ENCODE results near the gene SHISA9.

DNA sequence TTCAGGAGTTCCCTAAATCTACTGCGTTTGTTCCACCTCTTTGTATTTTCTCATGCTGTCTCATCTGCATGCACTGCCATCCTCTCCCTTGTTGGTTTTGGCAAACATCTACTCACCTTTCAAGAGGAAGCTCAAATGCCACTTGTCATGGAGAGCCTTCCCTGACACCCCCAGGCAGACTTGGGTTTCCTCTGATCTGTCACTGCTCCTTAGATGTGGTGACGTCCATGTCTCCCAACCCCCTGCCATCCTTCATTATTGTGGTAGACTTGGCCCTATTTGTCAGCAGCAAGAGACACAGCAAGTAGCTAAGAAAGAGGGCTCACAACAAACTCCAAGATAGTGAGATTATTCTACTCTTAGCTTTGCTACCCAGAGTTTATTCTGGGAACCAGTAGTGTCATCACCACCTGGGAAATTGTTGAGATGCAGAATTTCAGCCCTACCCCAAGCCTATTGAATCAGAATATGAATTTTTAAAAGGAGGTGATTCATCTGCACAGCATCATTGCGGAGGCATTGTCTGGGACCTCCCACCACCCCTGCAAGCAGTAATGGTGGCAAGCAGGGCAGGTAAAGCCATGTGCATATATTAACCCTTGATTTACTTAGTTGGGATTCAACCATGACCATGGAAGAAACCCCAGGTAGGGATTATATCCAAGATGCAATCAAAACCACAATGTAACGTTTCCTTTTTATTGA is 248.9 kb downstream of the SHISA9 start:
- TF ChIP-seq EZH2 (IDR thresholded peaks at IDR 0.05): no peak
- TF ChIP-seq, protein P1, sequence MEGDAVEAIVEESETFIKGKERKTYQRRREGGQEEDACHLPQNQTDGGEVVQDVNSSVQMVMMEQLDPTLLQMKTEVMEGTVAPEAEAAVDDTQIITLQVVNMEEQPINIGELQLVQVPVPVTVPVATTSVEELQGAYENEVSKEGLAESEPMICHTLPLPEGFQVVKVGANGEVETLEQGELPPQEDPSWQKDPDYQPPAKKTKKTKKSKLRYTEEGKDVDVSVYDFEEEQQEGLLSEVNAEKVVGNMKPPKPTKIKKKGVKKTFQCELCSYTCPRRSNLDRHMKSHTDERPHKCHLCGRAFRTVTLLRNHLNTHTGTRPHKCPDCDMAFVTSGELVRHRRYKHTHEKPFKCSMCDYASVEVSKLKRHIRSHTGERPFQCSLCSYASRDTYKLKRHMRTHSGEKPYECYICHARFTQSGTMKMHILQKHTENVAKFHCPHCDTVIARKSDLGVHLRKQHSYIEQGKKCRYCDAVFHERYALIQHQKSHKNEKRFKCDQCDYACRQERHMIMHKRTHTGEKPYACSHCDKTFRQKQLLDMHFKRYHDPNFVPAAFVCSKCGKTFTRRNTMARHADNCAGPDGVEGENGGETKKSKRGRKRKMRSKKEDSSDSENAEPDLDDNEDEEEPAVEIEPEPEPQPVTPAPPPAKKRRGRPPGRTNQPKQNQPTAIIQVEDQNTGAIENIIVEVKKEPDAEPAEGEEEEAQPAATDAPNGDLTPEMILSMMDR (IDR thresholded peaks at IDR 0.05): no peak

Measured in neural progenitor cell (in vitro differentiated cells).